NK-92 (cell line): ENCODE measurements around the gene DEPDC1B.
"Not testable (repeated sequence)": the region's sequence is repeated elsewhere in the genome, so short reads cannot be mapped to it uniquely, and the experiment has no call there.

Source experiments
- DNase-seq: peaks from one replicate; lab custom pipeline; 2025; ENCODE audit not compliant: unreplicated experiment; lab: John Stamatoyannopoulos, UW

Gene DEPDC1B

GRCh38 chr5:60699609-60700415, at the start of gene DEPDC1B:
DEPDC1B (minus strand) TSS chr5:60700166; CDS start chr5:60700093, 73 bp downstream.
- DNase-seq: no peak

- no peak for DNase-seq
These were observed 44.7 kb upstream of the DEPDC1B start for GRCh38 chr5:60744682-60745081.

GRCh38 chr5:60743511-60744314, 43.7 kb upstream of the DEPDC1B start:
- DNase-seq: no peak

- no peak for DNase-seq
These were observed 40.4 kb upstream of the DEPDC1B start for GRCh38 chr5:60740322-60740721.

GRCh38 chr5:60738933-60739332, 39.0 kb upstream of the DEPDC1B start:
- no peak for DNase-seq

- no peak for DNase-seq
These were observed 38.5 kb upstream of the DEPDC1B start for GRCh38 chr5:60738461-60738860.

- not testable (repeated sequence) for DNase-seq
These were observed 30.9 kb upstream of the DEPDC1B start for GRCh38 chr5:60730858-60731257.

- DNase-seq: no peak
These were observed 27.2 kb upstream of the DEPDC1B start for GRCh38 chr5:60727033-60727679.

GRCh38 chr5:60724126-60724525, 24.2 kb upstream of the DEPDC1B start:
- no peak for DNase-seq

GRCh38 chr5:60722416-60722815, 22.4 kb upstream of the DEPDC1B start:
- DNase-seq: no peak

GRCh38 chr5:60719329-60719728, 19.4 kb upstream of the DEPDC1B start:
- DNase-seq: no peak

GRCh38 chr5:60718166-60718892, 18.4 kb upstream of the DEPDC1B start:
- DNase-seq: no peak

- not testable (repeated sequence) for DNase-seq
These were observed 15.4 kb upstream of the DEPDC1B start for GRCh38 chr5:60715201-60715928.

- no peak for DNase-seq
These were observed 13.0 kb upstream of the DEPDC1B start for GRCh38 chr5:60712950-60713349.

- not testable (repeated sequence) for DNase-seq
These were observed 11.9 kb upstream of the DEPDC1B start for GRCh38 chr5:60711892-60712291.

- DNase-seq: no peak
These were observed 10.4 kb upstream of the DEPDC1B start for GRCh38 chr5:60710362-60710761.

GRCh38 chr5:60705144-60705543, 5.2 kb upstream of the DEPDC1B start:
- DNase-seq: no peak

GRCh38 chr5:60703944-60704343, 4.0 kb upstream of the DEPDC1B start:
- DNase-seq: no peak

GRCh38 chr5:60701321-60701968, 1.5 kb upstream of the DEPDC1B start:
- DNase-seq: no peak

GRCh38 chr5:60700416-60700757, 421 bp upstream of the DEPDC1B start:
- DNase-seq: no peak
